HG02885 (cell line): ENCODE data around the gene P2RY12.
"Not testable (repeated sequence)": the region's sequence is repeated elsewhere in the genome, so short reads cannot be mapped to it uniquely, and the experiment has no call there.

Experiments used
- ATAC-seq: cut with Tn5 transposase; IDR thresholded peaks from one replicate; pipeline ENCODE4 v1.9.1; 2021; ENCODE audit warnings: mild to moderate bottlenecking; ENCODE audit not compliant: unreplicated experiment, poor library complexity

P2RY12 gene

DNA sequence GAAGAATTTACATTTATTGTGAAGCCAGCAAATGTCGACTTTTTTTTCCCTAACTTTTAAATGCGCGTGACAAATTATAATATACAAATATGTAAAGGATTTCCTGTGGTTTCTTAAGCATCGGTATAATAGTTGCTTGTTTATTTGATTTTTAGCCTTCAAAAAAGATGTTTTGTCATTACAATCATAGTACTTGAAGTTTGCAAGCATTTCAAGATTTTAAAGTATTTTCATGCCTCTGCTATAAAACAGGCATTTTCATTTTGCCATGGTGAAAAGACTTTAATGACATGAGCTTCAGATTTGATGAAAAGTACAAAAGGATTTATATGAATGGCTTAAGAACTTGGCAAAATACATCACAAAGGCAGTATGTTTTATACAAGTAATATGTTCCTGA lies 9.4 kb upstream of the P2RY12 start:
- no peak for ATAC-seq

GRCh38 chr3:151393146-151393830 lies 8.7 kb upstream of the P2RY12 start:
- ATAC-seq = no peak

DNA sequence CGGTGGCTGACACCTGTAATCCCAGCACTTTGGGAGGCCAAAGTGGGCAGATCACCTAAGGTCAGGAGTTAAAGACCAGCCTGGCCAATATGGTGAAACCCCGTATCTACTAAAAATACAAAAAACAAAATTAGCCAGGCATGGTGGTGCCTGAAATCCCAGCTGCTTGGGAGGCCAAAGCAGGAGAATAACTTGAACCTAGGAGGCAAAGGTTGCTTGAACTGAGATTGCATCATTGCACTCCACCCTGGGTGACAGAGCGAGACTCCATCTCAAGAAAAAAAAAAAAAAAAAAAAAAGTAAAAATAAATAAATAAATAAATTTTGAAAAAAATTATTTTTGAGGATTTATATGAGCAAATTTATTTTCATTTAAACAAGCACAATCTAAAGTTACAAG lies 7.6 kb upstream of the P2RY12 start:
- not testable (repeated sequence) for ATAC-seq

GRCh38 chr3:151391720-151392119 lies 7.2 kb upstream of the P2RY12 start:
- ATAC-seq = no peak

DNA sequence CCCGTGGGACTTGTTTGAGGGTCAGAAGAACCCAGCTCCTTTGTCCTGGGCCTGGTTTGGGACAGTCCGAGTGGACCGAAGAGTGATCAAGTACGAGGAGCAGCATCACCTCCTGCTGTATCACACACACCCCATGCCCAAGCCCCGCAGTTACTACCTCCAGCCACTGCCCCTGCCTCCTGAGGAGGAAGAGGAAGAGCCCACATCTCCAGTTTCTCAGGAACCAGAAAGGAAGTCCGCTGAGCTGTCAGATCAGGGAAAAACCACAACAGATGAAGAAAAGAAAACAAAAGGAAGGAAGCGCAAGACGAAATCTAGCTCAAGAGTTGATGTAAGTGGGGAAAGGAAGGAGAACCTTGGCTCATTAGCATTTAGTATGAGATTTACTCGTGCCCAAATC lies 3.3 kb upstream of the P2RY12 start:
- peak; percentile 27 for ATAC-seq

GRCh38 chr3:151387432-151387831 lies 2.9 kb upstream of the P2RY12 start:
- peak; percentile 17 for ATAC-seq

DNA sequence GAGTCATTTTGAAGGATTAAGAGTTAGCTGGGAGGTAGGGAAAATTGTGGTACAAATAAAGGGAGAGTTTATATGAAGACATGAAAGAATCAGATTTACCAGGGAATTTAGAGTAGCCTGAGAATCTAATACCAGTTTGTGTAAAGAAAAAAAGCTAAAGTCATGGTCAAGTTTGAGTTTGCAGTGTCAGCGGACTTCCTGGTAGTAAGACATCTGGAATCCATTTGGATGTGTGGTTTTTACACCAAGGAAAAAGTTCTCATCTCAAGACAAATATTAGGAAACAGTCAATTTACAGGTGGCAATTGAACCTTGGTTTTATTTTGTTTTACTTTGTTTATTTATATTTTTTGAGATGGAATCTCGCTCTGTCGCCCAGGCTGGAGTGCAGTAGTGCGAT lies 1.5 kb upstream of the P2RY12 start:
- no peak for ATAC-seq

DNA sequence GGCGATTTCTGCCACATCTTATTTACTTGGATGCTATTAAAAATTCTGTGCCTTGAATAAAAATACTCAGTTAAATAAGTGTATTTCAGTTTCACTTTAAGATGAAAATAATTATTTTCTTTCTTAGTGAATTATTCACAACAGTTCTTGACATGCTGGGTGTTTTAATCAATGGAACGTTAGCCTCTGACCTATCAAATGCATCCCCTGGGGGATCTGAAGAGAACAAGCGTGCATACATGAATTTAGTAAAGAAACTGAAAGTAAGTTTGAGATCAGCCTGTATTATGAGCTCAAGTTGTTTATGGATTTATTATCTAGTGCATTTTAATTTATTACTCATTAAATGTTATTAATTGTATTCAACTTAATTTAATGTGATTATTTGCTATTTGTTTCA lies 597 bp downstream of the P2RY12 start:
- peak; percentile 30 for ATAC-seq

DNA sequence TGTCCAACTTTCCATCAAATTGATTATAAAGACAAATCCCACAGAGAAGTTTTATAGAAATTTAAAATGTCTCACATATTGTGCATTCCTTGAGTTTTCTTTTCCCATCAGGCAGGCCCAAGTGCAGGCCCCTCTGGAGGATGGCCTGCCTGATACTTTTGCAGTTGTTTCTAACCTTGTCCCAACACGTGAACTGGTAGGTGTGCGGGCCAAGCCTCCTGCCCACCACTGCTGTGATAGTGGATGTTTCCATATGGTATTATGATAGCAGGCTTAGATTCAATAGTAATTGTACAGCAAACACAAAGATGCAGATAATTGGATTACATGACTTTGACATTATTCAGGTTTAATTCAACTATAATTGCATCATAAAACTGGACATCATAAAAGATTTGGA lies 1.4 kb downstream of the P2RY12 start:
- ATAC-seq = no peak

- peak; percentile 35 for ATAC-seq
Measured at GRCh38 chr3:151382671-151383070, 1.9 kb downstream of the P2RY12 start.

- peak; percentile 30 for ATAC-seq
Measured at GRCh38 chr3:151379083-151379734, 5.3 kb downstream of the P2RY12 start.

DNA sequence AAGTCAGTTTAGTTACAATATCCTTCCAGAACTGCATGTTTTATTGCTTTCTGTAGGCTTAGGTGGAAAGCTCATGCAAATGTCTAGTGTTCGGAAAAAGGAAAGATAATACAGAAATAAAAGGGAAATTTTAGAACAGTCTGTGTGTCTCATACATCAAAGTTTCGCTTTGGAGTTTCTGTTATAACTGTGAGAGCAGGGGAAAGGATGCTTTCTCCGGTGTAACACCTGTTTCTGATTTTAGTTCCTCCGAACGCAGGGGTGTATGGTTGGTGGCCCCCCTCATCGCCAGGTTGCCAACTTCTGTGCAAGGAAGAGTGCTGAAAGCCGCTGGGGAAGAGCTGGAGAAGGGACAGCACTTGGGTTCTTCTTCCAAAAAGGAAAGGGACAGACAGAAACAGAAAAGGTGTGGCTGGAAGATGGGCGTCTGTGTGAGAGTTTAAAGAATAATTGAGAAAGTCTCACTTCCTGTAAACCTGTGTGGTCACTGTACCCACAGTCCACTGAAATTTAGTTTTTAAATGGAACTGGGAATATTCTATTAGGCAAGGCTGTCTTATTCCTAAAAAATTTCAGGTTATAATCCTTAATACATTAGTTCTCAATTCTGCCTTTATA lies 6.7 kb downstream of the P2RY12 start:
- peak; percentile 73 for ATAC-seq

- no peak for ATAC-seq
Measured at GRCh38 chr3:151372063-151372820, 12.3 kb downstream of the P2RY12 start.

DNA sequence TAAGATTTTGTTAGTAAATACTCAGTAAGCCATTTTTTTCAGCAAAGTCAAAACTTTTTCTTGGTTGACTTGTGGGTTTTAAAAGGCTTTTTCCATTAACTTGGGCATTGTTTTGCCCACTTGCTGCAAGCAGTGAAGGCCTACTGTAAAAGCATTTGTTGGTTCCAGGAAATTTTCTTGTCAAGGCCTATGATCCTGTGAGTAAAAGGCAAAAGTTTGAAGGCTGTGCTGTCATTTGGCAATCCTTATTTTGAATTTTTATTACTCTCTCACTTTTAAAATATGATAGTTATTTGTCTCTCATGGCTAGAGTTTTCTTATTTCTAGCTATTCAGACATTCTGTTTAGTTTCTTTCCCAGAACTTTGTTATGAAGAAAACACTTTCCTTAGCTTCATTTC lies 13.0 kb downstream of the P2RY12 start:
- no peak for ATAC-seq

DNA sequence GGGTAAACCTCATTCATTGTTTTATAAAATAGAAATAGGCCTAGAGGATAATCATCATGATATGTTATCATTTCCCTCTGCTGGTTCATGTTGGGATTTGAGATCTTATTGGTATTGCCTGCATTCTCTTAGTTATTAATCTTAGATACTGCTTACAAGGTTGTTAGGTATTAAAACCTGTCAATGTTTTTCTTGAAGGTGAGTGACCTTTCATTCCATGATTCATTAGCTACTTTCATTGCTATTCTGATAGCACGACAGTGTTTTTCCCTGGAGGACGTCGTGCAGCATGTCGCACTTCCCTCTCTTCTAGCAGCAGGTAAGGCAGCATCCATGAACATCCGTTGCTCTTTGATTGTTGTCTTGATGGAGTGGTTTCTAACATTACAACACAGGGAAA lies 17.1 kb downstream of the P2RY12 start:
- ATAC-seq = no peak

GRCh38 chr3:151366993-151367392 lies 17.6 kb downstream of the P2RY12 start:
- no peak for ATAC-seq

- ATAC-seq = no peak
Measured at GRCh38 chr3:151362751-151363174, 21.8 kb downstream of the P2RY12 start.

GRCh38 chr3:151357463-151357850 lies 27.1 kb downstream of the P2RY12 start:
- no peak for ATAC-seq

- no peak for ATAC-seq
Measured at GRCh38 chr3:151356794-151357462, 27.6 kb downstream of the P2RY12 start.

GRCh38 chr3:151351648-151352047 lies 32.9 kb downstream of the P2RY12 start:
- ATAC-seq = peak; percentile 23
